ENCODE data around the gene MYLK. TPM values are rescaled to one million over a fixed set of nuclear protein-coding genes. Genes with fewer than 3 reads are reported as not detected.

Gene MYLK
- polyA plus RNA-seq, 1 donor (not counting 4 experiments of a cell fraction or from before 2014, with no cell fraction given): 7.8 TPM

- FAIRE-seq (no peak), DNase-seq (ENCODE audit: low read depth, low spot score) (no peak)
- H3K9me3 ChIP-seq (ENCODE audit: control insufficient read depth, low read depth, low read length): no peaks in the 10 kb centered on the region
- H3K79me2 ChIP-seq (ENCODE audit: control insufficient read depth, insufficient read depth, low read length): no peaks in the 10 kb centered on the region
- H3K4me1 ChIP-seq (ENCODE audit: control insufficient read depth, extremely low read depth, insufficient read depth, low read length): no peaks in the 10 kb centered on the region
- H3K27me3 ChIP-seq (ENCODE audit: control insufficient read depth, extremely low read depth, insufficient read depth, low read length): no peaks in the 10 kb centered on the region
- no peak overlapping the region for H3K9ac ChIP-seq (ENCODE audit: control insufficient read depth, extremely low read depth, insufficient read depth, low read length)
- no peak overlapping the region for H3K4me2 ChIP-seq (ENCODE audit: control insufficient read depth, extremely low read depth, insufficient read depth, low read depth, low read length)
- H3K27ac ChIP-seq (ENCODE audit: control insufficient read depth, insufficient read depth, low read length): no peak overlapping the region
- no peaks in the 10 kb centered on the region for H3K9me1 ChIP-seq (ENCODE audit: control insufficient read depth, extremely low read depth, insufficient read depth, low read length)
- H3K4me3 ChIP-seq (ENCODE audit: control insufficient read depth in 2 of 3, extremely low read depth in 1 of 3, insufficient read depth in 2 of 3, low read depth in 1 of 3, low read length in 3 of 3): no peak overlapping the region
- H2AFZ ChIP-seq (ENCODE audit: control insufficient read depth, low read length): no peak overlapping the region
- no peaks in the 10 kb centered on the region for H4K20me1 ChIP-seq (ENCODE audit: control insufficient read depth, extremely low read depth, insufficient read depth, low read length)
- peaks cover under 1 to 1% of the 10 kb centered on the region in 2 experiments for H3K36me3 ChIP-seq (ENCODE audit: control insufficient read depth in 2 of 2, extremely low read depth in 1 of 2, insufficient read depth in 2 of 2, low read length in 2 of 2)
- dilution Hi-C loops (cut with MboI; ENCODE audit: extremely low pct_ligation_motif_present, low sequenced_read_pairs): no loop called here
- TF ChIP-seq, protein P1, sequence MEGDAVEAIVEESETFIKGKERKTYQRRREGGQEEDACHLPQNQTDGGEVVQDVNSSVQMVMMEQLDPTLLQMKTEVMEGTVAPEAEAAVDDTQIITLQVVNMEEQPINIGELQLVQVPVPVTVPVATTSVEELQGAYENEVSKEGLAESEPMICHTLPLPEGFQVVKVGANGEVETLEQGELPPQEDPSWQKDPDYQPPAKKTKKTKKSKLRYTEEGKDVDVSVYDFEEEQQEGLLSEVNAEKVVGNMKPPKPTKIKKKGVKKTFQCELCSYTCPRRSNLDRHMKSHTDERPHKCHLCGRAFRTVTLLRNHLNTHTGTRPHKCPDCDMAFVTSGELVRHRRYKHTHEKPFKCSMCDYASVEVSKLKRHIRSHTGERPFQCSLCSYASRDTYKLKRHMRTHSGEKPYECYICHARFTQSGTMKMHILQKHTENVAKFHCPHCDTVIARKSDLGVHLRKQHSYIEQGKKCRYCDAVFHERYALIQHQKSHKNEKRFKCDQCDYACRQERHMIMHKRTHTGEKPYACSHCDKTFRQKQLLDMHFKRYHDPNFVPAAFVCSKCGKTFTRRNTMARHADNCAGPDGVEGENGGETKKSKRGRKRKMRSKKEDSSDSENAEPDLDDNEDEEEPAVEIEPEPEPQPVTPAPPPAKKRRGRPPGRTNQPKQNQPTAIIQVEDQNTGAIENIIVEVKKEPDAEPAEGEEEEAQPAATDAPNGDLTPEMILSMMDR (optimal IDR thresholded peaks at IDR 0.05 in 1 of 3, IDR thresholded peaks at IDR 0.05 in 1 of 3, conservative IDR thresholded peaks at IDR 0.05 in 1 of 3; ENCODE audit: extremely low read depth in 1 of 3, insufficient read depth in 2 of 3, low read length in 3 of 3): no peak
- TF ChIP-seq EZH2 (IDR thresholded peaks at IDR 0.05; ENCODE audit: low read length): no peak
Measured at GRCh38 chr3:123909785-123910184, 25.7 kb upstream of the MYLK start.

DNA sequence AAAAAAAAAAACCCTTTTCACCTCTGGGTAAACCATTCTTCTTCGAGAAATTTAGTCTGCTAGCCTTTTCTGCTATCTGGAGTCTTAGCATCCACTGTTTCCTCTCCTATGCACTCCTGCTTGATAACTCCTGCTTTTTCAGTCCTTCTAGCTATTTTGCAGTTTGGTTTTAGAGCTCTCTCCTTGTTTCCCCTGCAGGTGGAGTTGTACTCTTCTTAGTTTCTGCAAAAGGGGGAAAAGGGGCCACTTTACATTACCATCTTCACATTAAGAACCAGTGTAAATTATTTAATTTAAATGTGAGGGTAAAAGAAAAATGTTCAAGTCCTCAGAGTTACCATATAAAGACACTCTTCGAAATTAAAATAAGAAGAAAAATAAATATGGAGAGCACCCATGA lies 23.6 kb upstream of the MYLK start:
- dilution Hi-C loops (cut with MboI; ENCODE audit: extremely low pct_ligation_motif_present, low sequenced_read_pairs): no loop called here
- FAIRE-seq: no peak

More for the DNA sequence above, 23.6 kb upstream of the MYLK start:
- Histone ChIP-seq H3K4me1 (ENCODE audit: control insufficient read depth, extremely low read depth, insufficient read depth, low read length) (no peaks in the 10 kb centered on the region), H3K79me2 (ENCODE audit: control insufficient read depth, insufficient read depth, low read length) (no peaks in the 10 kb centered on the region), H3K9me1 (ENCODE audit: control insufficient read depth, extremely low read depth, insufficient read depth, low read length) (no peaks in the 10 kb centered on the region), H3K27me3 (ENCODE audit: control insufficient read depth, extremely low read depth, insufficient read depth, low read length) (no peaks in the 10 kb centered on the region), H3K4me3 (ENCODE audit: control insufficient read depth in 2 of 3, extremely low read depth in 1 of 3, insufficient read depth in 2 of 3, low read depth in 1 of 3, low read length in 3 of 3) (no peak overlapping the region), H3K27ac (ENCODE audit: control insufficient read depth, insufficient read depth, low read length) (no peak overlapping the region), H3K36me3 (ENCODE audit: control insufficient read depth in 2 of 2, extremely low read depth in 1 of 2, insufficient read depth in 2 of 2, low read length in 2 of 2) (no peaks in the 10 kb centered on the region), H2AFZ (ENCODE audit: control insufficient read depth, low read length) (no peak overlapping the region), H3K9me3 (ENCODE audit: control insufficient read depth, low read depth, low read length) (no peaks in the 10 kb centered on the region), H3K4me2 (ENCODE audit: control insufficient read depth, extremely low read depth, insufficient read depth, low read depth, low read length) (no peak overlapping the region), H3K9ac (ENCODE audit: control insufficient read depth, extremely low read depth, insufficient read depth, low read length) (no peak overlapping the region), H4K20me1 (ENCODE audit: control insufficient read depth, extremely low read depth, insufficient read depth, low read length) (no peaks in the 10 kb centered on the region)
- TF ChIP-seq, protein P1 (optimal IDR thresholded peaks at IDR 0.05 in 1 of 3, IDR thresholded peaks at IDR 0.05 in 1 of 3, conservative IDR thresholded peaks at IDR 0.05 in 1 of 3; ENCODE audit: extremely low read depth in 1 of 3, insufficient read depth in 2 of 3, low read length in 3 of 3): no peak
- no peak for TF ChIP-seq EZH2 (IDR thresholded peaks at IDR 0.05; ENCODE audit: low read length)
- DNase-seq (ENCODE audit: low read depth, low spot score): no peak

All from keratinocyte (primary cell).